Gastrocnemius medialis (tissue), 4 donors: Measurements from ENCODE around the gene POGLUT2. TPM values are rescaled to one million over a fixed set of nuclear protein-coding genes. Genes with fewer than 3 reads are reported as not detected.

ENCODE experiments used
- ATAC-seq, 2 donors: fragments of 150-250 bp; one replicate each; pipeline ENCODE4 v1.9.1; 2016
- DNase-seq, 2 donors: peaks; one replicate each; pipeline ENCODE4 v3.0.0-alpha.2; 2019
- H3K27ac ChIP-seq, 4 donors: fragments of 200-600 bp; sonication (generic); 1 replicate in 1 of 4; 2 replicates in 3 of 4; pipeline ENCODE4 v1.5.1; 2016 to 2018; ENCODE audit warnings: mild to moderate bottlenecking in 2 of 4, moderate library complexity in 1 of 4
- H3K27me3 ChIP-seq, 3 donors: fragments of 200-600 bp; sonication (generic) in 2 of 3; 1 replicate in 1 of 3; 2 replicates in 2 of 3; pipeline versions ENCODE4 v1.5.1 to v1.6.0; 2016 to 2019; ENCODE audit warnings: mild to moderate bottlenecking in 1 of 3, moderate library complexity in 1 of 3
- H3K36me3 ChIP-seq, 2 donors: fragments of 200-600 bp; sonication (generic) in 1 of 2; one replicate each; pipeline ENCODE4 v1.5.1; 2017 to 2018
- H3K4me1 ChIP-seq, 2 donors: fragments of 200-600 bp; sonication (generic) in 1 of 2; one replicate each; pipeline ENCODE4 v1.5.1; 2016 to 2017; ENCODE audit warnings: mild to moderate bottlenecking in 2 of 2
- H3K4me3 ChIP-seq, 4 donors: fragments of 200-600 bp; sonication (generic) in 3 of 4; 1 replicate in 1 of 4; 2 replicates in 3 of 4; pipeline ENCODE4 v1.5.1; 2016 to 2019; ENCODE audit warnings: mild to moderate bottlenecking in 2 of 4
- H3K9me3 ChIP-seq, 3 donors: fragments of 200-600 bp; sonication (generic) in 2 of 3; 1 replicate in 1 of 3; 2 replicates in 2 of 3; pipeline ENCODE4 v1.5.1; 2016 to 2019
- CTCF ChIP-seq, 5 experiments: fragments of 450-650 bp in 3 of 5; fragments of 200-600 bp in 2 of 5; sonication (generic) in 2 of 5; IDR thresholded peaks in 4 of 5; conservative IDR thresholded peaks in 1 of 5; 1 replicate in 4 of 5; 2 replicates in 1 of 5; pipeline ENCODE4 v1.5.1; 2016 to 2019; ENCODE audit warnings: antibody characterized with exemption in 5 of 5, mild to moderate bottlenecking in 3 of 5, moderate library complexity in 3 of 5
- POLR2A ChIP-seq, 2 donors: fragments of 450-650 bp; IDR thresholded peaks; one replicate each; pipeline ENCODE4 v1.6.1; 2017; ENCODE audit warnings: antibody characterized with exemption in 2 of 2, mild to moderate bottlenecking in 2 of 2, moderate library complexity in 2 of 2
- in situ Hi-C, 4 donors: fragments of 200-750 bp; cut with MboI; loops; one replicate each; pipeline versions ENCODE4 v1.15.0 to v1.8.0; 2017; ENCODE audit warnings: low sequenced_read_pairs in 4 of 4
- intact Hi-C: fragments of 100-400 bp; cut with DNase I; formaldehyde crosslinking; loops from one replicate; pipeline ENCODE4 v1.15.1; 2023; ENCODE audit warnings: low total_unique reads
- total RNA-seq, 4 donors: library from RNA; depleted of rRNA; stranded (reverse); fragments of >200 nt; gene quantifications; one replicate each; pipeline versions ENCODE4 v1.1.0 to v1.2.3, GENCODE V29; 2016

Gene POGLUT2
- total RNA-seq, 4 donors from 2014 or later, result 0.51 to 0.94 (median 0.80) TPM

- Histone ChIP-seq H3K36me3 (peaks cover 0 to 32% of the 10 kb centered on the region in 2 donors), H3K27me3 (no peaks in the 10 kb centered on the region), H3K4me3 (no peak overlapping the region), H3K4me1 (peaks cover 0 to 14% of the 10 kb centered on the region in 2 donors), H3K27ac (no peak overlapping the region), H3K9me3 (no peaks in the 10 kb centered on the region)
- in situ Hi-C loops, result no loop called here
- intact Hi-C loops, result no loop called here
- DNase-seq (no peak), ATAC-seq (no peak)
- no peak for TF ChIP-seq CTCF (IDR thresholded peaks at IDR 0.05 in 4 of 5, conservative IDR thresholded peaks at IDR 0.05 in 1 of 5)
- no peak for TF ChIP-seq POLR2A (IDR thresholded peaks at IDR 0.05)
Measured at GRCh38 chr13:102814793-102815192, 16.0 kb upstream of the POGLUT2 start.

GRCh38 chr13:102814025-102814607, 15.3 kb upstream of the POGLUT2 start:
- ATAC-seq (no peak), DNase-seq (no peak)
- no peak for TF ChIP-seq POLR2A (IDR thresholded peaks at IDR 0.05)
- no peak for TF ChIP-seq CTCF (IDR thresholded peaks at IDR 0.05 in 4 of 5, conservative IDR thresholded peaks at IDR 0.05 in 1 of 5)
- Histone ChIP-seq H3K27ac (no peak overlapping the region), H3K9me3 (no peaks in the 10 kb centered on the region), H3K36me3 (peaks cover 0 to 30% of the 10 kb centered on the region in 2 donors), H3K27me3 (no peaks in the 10 kb centered on the region), H3K4me1 (peaks cover 0 to 14% of the 10 kb centered on the region in 2 donors), H3K4me3 (no peak overlapping the region)
- intact Hi-C loops (no loop called here), in situ Hi-C loops (no loop called here)

GRCh38 chr13:102812611-102813287, 14.0 kb upstream of the POGLUT2 start:
- Histone ChIP-seq H3K27me3 (no peaks in the 10 kb centered on the region), H3K27ac (no peak overlapping the region), H3K36me3 (peaks cover 0 to 25% of the 10 kb centered on the region in 2 donors), H3K4me1 (peaks cover 0 to 14% of the 10 kb centered on the region in 2 donors), H3K4me3 (no peak overlapping the region), H3K9me3 (no peaks in the 10 kb centered on the region)
- in situ Hi-C loops (no loop called here), intact Hi-C loops (no loop called here)
- TF ChIP-seq CTCF (IDR thresholded peaks at IDR 0.05 in 4 of 5, conservative IDR thresholded peaks at IDR 0.05 in 1 of 5) (no peak), POLR2A (IDR thresholded peaks at IDR 0.05) (no peak)
- DNase-seq, result no peak
- no peak for ATAC-seq

GRCh38 chr13:102807699-102808098, 8.9 kb upstream of the POGLUT2 start:
- Histone ChIP-seq H3K4me1 (peaks cover 10 to 13% of the 10 kb centered on the region in 2 donors), H3K9me3 (no peaks in the 10 kb centered on the region), H3K4me3 (no peak overlapping the region), H3K27me3 (no peaks in the 10 kb centered on the region), H3K36me3 (peaks cover 0 to 22% of the 10 kb centered on the region in 2 donors), H3K27ac (no peak overlapping the region)
- in situ Hi-C loops (no loop called here), intact Hi-C loops (no loop called here)
- DNase-seq, result no peak
- no peak for ATAC-seq
- TF ChIP-seq CTCF (IDR thresholded peaks at IDR 0.05 in 4 of 5, conservative IDR thresholded peaks at IDR 0.05 in 1 of 5) (no peak), POLR2A (IDR thresholded peaks at IDR 0.05) (no peak)
